Fibroblast of pulmonary artery (primary cell): Measurements from ENCODE around the gene EMC9.

ENCODE experiments used
- DNase-seq: peaks from one replicate; pipeline ENCODE4 v3.0.0-alpha.2; 2010; ENCODE audit warnings: low read depth
- H3K4me3 ChIP-seq: replicated peaks from 2 replicates; pipeline ENCODE4 v1.5.1; 2011; ENCODE audit warnings: low read depth, mild to moderate bottlenecking, control low read depth, low read length, moderate library complexity
- TF ChIP-seq, protein P1 (sequence below): IDR thresholded peaks from 2 replicates; pipeline ENCODE4 v1.5.1; 2011; ENCODE audit warnings: mild to moderate bottlenecking, control low read depth, low read length, inconsistent platforms; ENCODE audit errors: missing control alignments

EMC9 gene

DNA sequence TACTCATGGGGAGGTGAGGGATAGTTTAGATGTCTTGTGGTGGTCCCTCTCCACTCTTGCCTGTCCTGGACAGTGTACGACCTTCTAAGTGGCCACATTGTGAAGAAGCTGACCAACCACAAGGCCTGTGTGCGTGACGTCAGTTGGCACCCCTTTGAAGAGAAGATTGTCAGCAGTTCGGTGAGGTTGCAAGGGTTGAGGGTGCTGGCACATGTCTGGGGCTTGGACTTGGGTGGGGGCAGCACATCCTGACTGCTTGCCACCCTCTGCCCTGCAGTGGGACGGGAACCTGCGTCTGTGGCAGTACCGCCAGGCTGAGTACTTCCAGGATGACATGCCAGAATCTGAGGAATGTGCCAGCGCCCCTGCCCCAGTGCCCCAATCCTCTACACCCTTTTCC lies 18.5 kb downstream of the EMC9 start:
- DNase-seq: no peak
- TF ChIP-seq, protein P1, sequence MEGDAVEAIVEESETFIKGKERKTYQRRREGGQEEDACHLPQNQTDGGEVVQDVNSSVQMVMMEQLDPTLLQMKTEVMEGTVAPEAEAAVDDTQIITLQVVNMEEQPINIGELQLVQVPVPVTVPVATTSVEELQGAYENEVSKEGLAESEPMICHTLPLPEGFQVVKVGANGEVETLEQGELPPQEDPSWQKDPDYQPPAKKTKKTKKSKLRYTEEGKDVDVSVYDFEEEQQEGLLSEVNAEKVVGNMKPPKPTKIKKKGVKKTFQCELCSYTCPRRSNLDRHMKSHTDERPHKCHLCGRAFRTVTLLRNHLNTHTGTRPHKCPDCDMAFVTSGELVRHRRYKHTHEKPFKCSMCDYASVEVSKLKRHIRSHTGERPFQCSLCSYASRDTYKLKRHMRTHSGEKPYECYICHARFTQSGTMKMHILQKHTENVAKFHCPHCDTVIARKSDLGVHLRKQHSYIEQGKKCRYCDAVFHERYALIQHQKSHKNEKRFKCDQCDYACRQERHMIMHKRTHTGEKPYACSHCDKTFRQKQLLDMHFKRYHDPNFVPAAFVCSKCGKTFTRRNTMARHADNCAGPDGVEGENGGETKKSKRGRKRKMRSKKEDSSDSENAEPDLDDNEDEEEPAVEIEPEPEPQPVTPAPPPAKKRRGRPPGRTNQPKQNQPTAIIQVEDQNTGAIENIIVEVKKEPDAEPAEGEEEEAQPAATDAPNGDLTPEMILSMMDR: no peak
- no peak overlapping the region for H3K4me3 ChIP-seq

DNA sequence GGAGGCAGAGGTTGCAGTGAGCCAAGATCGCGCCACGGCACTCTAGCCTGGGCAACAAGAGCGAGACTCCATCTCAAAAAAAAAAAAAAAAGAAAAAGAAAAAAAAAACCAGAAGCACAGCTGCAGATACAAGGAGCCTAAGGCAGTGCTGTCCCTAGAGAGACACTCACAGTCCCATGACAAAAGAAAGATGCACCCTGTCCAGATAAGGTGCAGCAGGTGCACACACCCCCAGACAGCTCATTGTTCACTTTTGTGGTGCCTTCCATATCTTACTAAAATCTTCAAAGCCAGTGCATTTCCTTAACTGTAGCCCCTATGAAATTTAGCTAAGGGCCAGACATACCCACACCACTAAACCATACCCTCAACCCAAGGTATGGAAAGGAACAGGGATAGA lies 19.0 kb downstream of the EMC9 start:
- DNase-seq: no peak
- H3K4me3 ChIP-seq: no peak overlapping the region
- TF ChIP-seq, protein P1: no peak

DNA sequence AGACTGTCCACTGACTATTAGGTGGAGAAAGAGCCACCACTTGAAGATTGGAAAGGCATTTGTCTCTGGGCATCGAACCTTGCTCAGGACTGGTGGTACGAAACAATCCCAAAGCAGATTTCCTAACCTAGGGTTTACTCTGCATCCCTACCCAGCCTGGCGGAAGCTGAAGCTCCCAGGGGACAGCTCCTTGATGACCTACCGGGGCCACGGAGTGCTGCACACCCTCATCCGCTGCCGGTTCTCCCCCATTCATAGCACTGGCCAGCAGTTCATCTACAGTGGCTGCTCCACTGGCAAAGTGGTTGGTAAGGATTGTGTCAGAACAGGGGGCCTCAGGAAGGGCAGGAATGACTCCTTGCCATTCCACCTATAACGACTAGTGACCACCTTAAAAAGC lies 20.2 kb downstream of the EMC9 start:
- no peak overlapping the region for H3K4me3 ChIP-seq
- DNase-seq: no peak
- TF ChIP-seq, protein P1: no peak

DNA sequence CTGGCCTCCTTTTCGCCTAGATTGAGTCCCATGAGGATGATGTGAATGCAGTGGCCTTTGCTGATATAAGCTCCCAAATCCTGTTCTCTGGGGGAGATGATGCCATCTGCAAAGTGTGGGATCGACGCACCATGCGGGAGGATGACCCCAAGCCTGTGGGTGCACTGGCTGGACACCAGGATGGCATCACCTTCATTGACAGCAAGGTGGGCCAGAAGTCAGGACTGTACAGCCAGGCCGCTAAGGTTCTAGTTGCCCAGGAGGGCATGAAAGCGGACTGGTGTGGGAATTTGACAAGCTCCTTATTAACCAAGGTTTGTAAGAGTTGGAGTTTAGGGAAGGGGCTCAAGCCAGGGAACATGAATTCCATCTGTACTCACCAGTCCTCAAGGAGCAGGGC lies 21.7 kb downstream of the EMC9 start:
- TF ChIP-seq, protein P1: no peak

DNA sequence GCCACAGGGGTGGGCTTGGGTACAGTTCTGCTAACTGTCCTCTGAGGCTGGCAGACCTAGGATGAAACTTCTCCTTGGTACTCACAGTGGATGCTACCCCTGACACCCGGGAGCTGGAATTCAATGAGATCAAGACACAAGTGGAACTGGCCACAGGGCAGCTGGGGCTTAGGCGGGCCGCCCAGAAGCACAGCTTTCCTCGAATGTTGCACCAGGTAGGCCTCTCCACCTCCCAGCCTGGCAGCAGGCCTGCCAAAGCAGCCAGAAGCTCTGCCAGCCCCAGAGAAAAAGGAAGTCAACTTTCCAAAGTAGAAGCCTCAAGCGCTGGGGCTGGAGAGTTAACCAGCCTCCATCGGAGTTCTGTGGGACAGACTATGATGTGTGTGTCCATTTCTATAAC lies 24.2 kb downstream of the EMC9 start:
- no peak overlapping the region for H3K4me3 ChIP-seq
- TF ChIP-seq, protein P1: no peak
- no peak for DNase-seq

More for the DNA sequence above, 21.7 kb downstream of the EMC9 start:
- DNase-seq: no peak
- H3K4me3 ChIP-seq: no peak overlapping the region

DNA sequence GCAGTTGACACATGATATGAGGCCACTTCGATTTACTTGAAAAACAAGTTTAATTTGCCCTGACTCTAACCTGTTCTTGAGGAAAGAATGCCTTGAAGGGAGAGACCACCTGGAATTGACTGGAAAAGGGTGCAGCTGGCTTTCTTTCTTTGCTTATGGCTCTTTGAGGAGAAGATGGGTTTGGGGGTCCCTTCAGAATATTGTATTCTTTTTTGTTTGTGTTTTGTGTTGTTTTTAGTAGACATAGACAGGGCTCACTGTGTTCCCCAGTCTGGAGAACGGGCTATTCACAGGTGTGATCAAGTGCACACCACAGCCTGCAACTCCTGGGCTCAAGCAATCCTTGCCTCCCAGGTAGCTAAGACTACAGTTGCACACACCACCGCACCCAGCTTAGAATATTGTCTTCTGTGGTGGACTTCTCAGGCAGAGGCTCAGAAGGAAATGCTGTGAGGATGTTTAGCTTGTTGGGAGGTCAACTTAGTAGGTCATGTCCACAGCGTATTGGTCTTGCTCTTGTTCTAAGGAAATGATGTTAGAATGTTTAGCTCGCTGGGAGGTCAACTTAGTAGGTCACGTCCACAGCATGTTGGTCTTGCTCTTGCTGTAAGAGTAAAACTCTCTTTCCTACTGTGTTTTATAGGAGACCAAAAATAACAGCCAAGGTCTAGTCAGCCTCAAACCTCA lies 25.1 kb downstream of the EMC9 start:
- DNase-seq: no peak
- no peak overlapping the region for H3K4me3 ChIP-seq
- TF ChIP-seq, protein P1: no peak

DNA sequence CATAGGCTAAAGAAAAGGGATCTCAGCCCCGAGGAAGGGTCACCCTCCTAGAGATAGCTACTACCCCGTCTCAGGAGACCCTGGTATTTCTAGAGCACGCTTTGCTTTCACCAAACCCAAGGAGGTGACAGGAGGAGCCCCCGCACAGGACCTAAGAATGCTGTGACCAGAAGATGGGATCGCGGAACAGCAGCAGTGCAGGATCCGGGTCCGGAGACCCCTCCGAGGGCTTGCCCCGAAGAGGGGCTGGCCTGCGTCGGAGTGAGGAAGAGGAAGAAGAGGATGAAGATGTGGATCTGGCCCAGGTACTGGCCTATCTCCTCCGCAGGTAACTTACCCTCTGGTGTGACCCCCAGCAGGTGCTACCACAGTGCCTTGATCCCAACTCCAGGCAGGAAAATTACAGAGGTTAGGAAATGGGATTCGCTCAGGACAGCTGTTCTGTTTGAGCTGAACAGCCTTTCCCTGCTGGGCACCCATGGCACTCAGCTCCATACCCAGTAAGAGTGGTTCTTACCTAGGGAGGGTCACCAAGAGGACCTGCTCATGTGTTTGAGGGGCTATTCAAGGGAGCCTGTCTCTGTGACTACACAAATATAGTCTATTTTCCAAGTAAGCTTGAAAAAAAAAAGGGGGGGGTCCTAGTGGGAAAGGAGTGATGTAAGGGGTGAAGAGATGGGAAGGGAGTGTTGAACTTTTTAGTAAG lies 25.8 kb downstream of the EMC9 start:
- TF ChIP-seq, protein P1: no peak
- H3K4me3 ChIP-seq: peak overlapping the region; percentile 96
- no peak for DNase-seq
